Progenitor cell of endocrine pancreas (in vitro differentiated cells): ENCODE results near the gene ZKSCAN3. TPM values are rescaled to one million over a fixed set of nuclear protein-coding genes. Genes with fewer than 3 reads are reported as not detected.

Experiments
- DNase-seq: peaks from one replicate; pipeline ENCODE4 v3.0.0; 2021; ENCODE audit warnings: low spot score; ENCODE audit not compliant: unreplicated experiment
- H3K27ac Mint-ChIP-seq: 2 replicates; pipeline ENCODE4 v1.8.0; 2021; ENCODE audit warnings: mild to moderate bottlenecking, moderate library complexity, mixed read lengths
- H3K27me3 Mint-ChIP-seq: 2 replicates; pipeline ENCODE4 v1.8.0; 2021; ENCODE audit warnings: mixed read lengths
- H3K36me3 Mint-ChIP-seq: 2 replicates; pipeline ENCODE4 v1.8.0; 2022; ENCODE audit warnings: mixed read lengths; ENCODE audit not compliant: insufficient read depth
- H3K4me1 Mint-ChIP-seq: 2 replicates; pipeline ENCODE4 v1.8.0; 2021; ENCODE audit warnings: low read depth, mixed read lengths
- H3K4me3 Mint-ChIP-seq: 2 replicates; pipeline ENCODE4 v1.8.0; 2021; ENCODE audit warnings: low read depth, mild to moderate bottlenecking, moderate library complexity, mixed read lengths
- H3K9me3 Mint-ChIP-seq: 2 replicates; pipeline ENCODE4 v1.8.0; 2021; ENCODE audit warnings: low read depth, mixed read lengths
- CTCF ChIP-seq: fragments of 200-600 bp; sonication (generic); IDR thresholded peaks from one replicate; pipeline ENCODE4 v1.5.0; 2021; ENCODE audit warnings: antibody characterized with exemption, mild to moderate bottlenecking; ENCODE audit not compliant: unreplicated experiment
- total RNA-seq: library from RNA; stranded (reverse); gene quantifications from 2 replicates; pipeline ENCODE4 v1.2.1, GENCODE V29; 2021

ZKSCAN3 gene
- total RNA-seq, 1 donor from 2014 or later = 19.7 TPM

GRCh38 chr6:28408076-28408802 is 58.5 kb downstream of the ZKSCAN3 start:
- no peaks in the 10 kb centered on the region for H3K27me3 Mint-ChIP-seq
- TF ChIP-seq CTCF = no peak
- H3K9me3 Mint-ChIP-seq = peaks cover 20% of the 10 kb centered on the region
- no peak for DNase-seq
- no peak overlapping the region for H3K4me3 Mint-ChIP-seq
- no peak overlapping the region for H3K27ac Mint-ChIP-seq
- peaks cover 1% of the 10 kb centered on the region for H3K36me3 Mint-ChIP-seq
- H3K4me1 Mint-ChIP-seq = no peaks in the 10 kb centered on the region

DNA sequence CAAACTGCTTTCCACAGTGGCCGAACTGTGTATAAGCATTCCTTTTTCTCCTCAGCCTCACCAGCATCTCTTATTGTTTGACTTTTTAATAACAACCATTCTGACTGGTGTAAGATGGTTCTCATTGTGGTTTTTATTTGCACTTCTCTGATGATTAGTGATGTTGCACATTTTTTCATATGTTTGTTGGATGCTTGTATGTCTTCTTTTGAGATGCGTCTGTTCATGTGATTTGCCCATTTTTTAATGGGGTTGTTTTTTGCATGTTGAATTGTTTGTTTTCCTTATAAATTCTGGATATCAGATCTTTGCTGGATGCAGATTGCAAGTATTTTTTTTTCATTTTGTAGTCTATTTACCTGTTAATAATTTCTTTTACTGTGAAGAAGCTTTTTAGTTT is 61.0 kb downstream of the ZKSCAN3 start:
- Mint-ChIP-seq H3K36me3 (peaks cover 2% of the 10 kb centered on the region), H3K4me3 (no peak overlapping the region), H3K27ac (no peak overlapping the region), H3K27me3 (no peaks in the 10 kb centered on the region), H3K4me1 (no peaks in the 10 kb centered on the region), H3K9me3 (peaks cover 20% of the 10 kb centered on the region)
- DNase-seq = no peak
- no peak for TF ChIP-seq CTCF

DNA sequence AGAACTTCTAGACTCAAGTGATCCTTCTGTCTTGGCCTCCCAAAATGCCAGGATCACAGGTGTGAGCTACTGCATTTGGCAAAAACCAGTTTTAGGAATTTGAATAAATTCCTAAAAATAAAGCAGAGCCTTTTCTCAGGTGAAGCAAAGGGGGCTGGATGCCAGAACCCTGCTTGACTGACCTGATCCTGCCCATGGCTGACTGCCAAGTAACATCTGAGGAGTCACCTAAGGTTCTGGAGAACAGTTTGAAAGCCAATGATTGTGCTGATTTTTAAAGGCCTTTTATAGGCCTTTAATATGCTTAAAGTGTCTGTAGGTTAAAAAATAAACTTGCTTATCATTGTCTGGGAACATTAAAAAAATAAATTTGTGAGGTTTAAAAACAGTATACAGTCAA is 63.9 kb downstream of the ZKSCAN3 start:
- no peak overlapping the region for H3K27ac Mint-ChIP-seq
- H3K4me1 Mint-ChIP-seq = no peaks in the 10 kb centered on the region
- H3K9me3 Mint-ChIP-seq = peaks cover 20% of the 10 kb centered on the region
- TF ChIP-seq CTCF = no peak
- peaks cover 2% of the 10 kb centered on the region for H3K36me3 Mint-ChIP-seq
- no peaks in the 10 kb centered on the region for H3K27me3 Mint-ChIP-seq
- DNase-seq = no peak
- no peak overlapping the region for H3K4me3 Mint-ChIP-seq

Other genes with a start within 250 kb of the ZKSCAN3 start
- gene ZSCAN16, start 225.3 kb upstream of the ZKSCAN3 start, total RNA-seq = 19.6 and 20.2 TPM in 2 replicates
- gene ZKSCAN8, start 208.1 kb upstream of the ZKSCAN3 start, total RNA-seq = 45.2 and 47.6 TPM in 2 replicates
- 38.5 and 40.1 TPM in 2 replicates for gene ZSCAN9, start 124.7 kb upstream of the ZKSCAN3 start, total RNA-seq
- gene ZKSCAN4, start 97.7 kb upstream of the ZKSCAN3 start, total RNA-seq = 9.0 and 9.2 TPM in 2 replicates
- gene NKAPL, start 90.7 kb upstream of the ZKSCAN3 start, total RNA-seq = 0.24 TPM in 1 of 2 replicates, not detected in the other
- gene ZSCAN26, start 82.8 kb upstream of the ZKSCAN3 start, total RNA-seq = 25.9 and 27.5 TPM in 2 replicates
- gene PGBD1, start 68.4 kb upstream of the ZKSCAN3 start, total RNA-seq = 11.4 and 11.7 TPM in 2 replicates
- 4.7 and 6.1 TPM in 2 replicates for gene ZSCAN31, start 13.8 kb upstream of the ZKSCAN3 start, total RNA-seq
- 16.3 and 17.5 TPM in 2 replicates for gene ZSCAN12, start 49.8 kb downstream of the ZKSCAN3 start, total RNA-seq
- 21.4 and 22.6 TPM in 2 replicates for gene ZSCAN23, start 93.5 kb downstream of the ZKSCAN3 start, total RNA-seq
- not detected in 2 replicates for gene GPX6, start 165.8 kb downstream of the ZKSCAN3 start, total RNA-seq
- not detected in 2 replicates for gene GPX5, start 175.9 kb downstream of the ZKSCAN3 start, total RNA-seq